ENCODE data around the gene ADPRH. TPM values are rescaled to one million over a fixed set of nuclear protein-coding genes. Genes with fewer than 3 reads are reported as not detected.

Gene ADPRH
- total RNA-seq, 2 experiments from 2014 or later: 0.36 TPM

- no peaks in the 10 kb centered on the region for H3K9me3 Mint-ChIP-seq
- no peaks in the 10 kb centered on the region for H3K36me3 ChIP-seq (ENCODE audit: insufficient read depth, low read length)
- ATAC-seq (ENCODE audit: poor library complexity) (no peak), DNase-seq (no peak)
- H3K4me1 Mint-ChIP-seq (ENCODE audit: low read depth): peaks cover 6% of the 10 kb centered on the region
- no peak overlapping the region for H3K27ac Mint-ChIP-seq
- ChIA-PET POLR2A (interaction anchor here (0.7 to 1.3 kb wide), 2 partner anchors 94 to 120 kb away, joined by 3 read pairs; partner anchors contain the start of gene TMEM39A), CTCF (no interaction called here)
- no peak overlapping the region for H3K4me3 ChIP-seq (ENCODE audit: low read length)
- no peak overlapping the region for H3K4me3 Mint-ChIP-seq
- peaks cover 18% of the 10 kb centered on the region for H3K4me1 ChIP-seq (ENCODE audit: insufficient read depth, low read length)
- no peaks in the 10 kb centered on the region for H3K27me3 Mint-ChIP-seq
- H3K27me3 ChIP-seq (ENCODE audit: control insufficient read depth in 1 of 2, insufficient read depth in 2 of 2, low read length in 2 of 2): no peaks in the 10 kb centered on the region
- no peak overlapping the region for H3K27ac ChIP-seq (ENCODE audit: low read depth in 1 of 2, low read length in 2 of 2)
- H3K36me3 Mint-ChIP-seq (ENCODE audit: low read depth): no peaks in the 10 kb centered on the region
- no peak for TF ChIP-seq CTCF (IDR thresholded peaks at IDR 0.05)
- intact Hi-C loops (cut with DNase I, micrococcal nuclease): loop anchor here (5.0 to 10.0 kb wide), 2 partner anchors 93 to 675 kb away; partner anchors contain the start of genes POGLUT1 (in 1 of the 2) and TMEM39A (in 1 of the 2)
- H3K9me3 ChIP-seq (ENCODE audit: control insufficient read depth in 1 of 2, insufficient read depth in 1 of 2, low read length in 2 of 2): no peaks in the 10 kb centered on the region
These were observed 22.0 kb upstream of the ADPRH start for GRCh38 chr3:119557192-119557876.

- no peak overlapping the region for H3K27ac Mint-ChIP-seq
- H3K9me3 ChIP-seq (ENCODE audit: control insufficient read depth in 1 of 2, insufficient read depth in 1 of 2, low read length in 2 of 2): no peaks in the 10 kb centered on the region
- intact Hi-C loops (cut with DNase I, micrococcal nuclease): loop anchor here (5.0 to 10.0 kb wide), 2 partner anchors 93 to 676 kb away; partner anchors contain the start of genes POGLUT1 (in 1 of the 2) and TMEM39A (in 1 of the 2)
- no peaks in the 10 kb centered on the region for H3K27me3 Mint-ChIP-seq
- POLR2A ChIA-PET: interaction anchor here (0.7 to 1.3 kb wide), 2 partner anchors 94 to 120 kb away, joined by 3 read pairs; partner anchors contain the start of gene TMEM39A
- H3K4me1 ChIP-seq (ENCODE audit: insufficient read depth, low read length): peaks cover 22% of the 10 kb centered on the region
- no peak overlapping the region for H3K27ac ChIP-seq (ENCODE audit: low read depth in 1 of 2, low read length in 2 of 2)
- H3K4me1 Mint-ChIP-seq (ENCODE audit: low read depth): peaks cover 6% of the 10 kb centered on the region
- H3K27me3 ChIP-seq (ENCODE audit: control insufficient read depth in 1 of 2, insufficient read depth in 2 of 2, low read length in 2 of 2): no peaks in the 10 kb centered on the region
- no peak overlapping the region for H3K4me3 Mint-ChIP-seq
- no peaks in the 10 kb centered on the region for H3K9me3 Mint-ChIP-seq
- ATAC-seq (ENCODE audit: poor library complexity) (no peak), DNase-seq (no peak)
- no peak for TF ChIP-seq CTCF (IDR thresholded peaks at IDR 0.05)
- H3K36me3 Mint-ChIP-seq (ENCODE audit: low read depth): no peaks in the 10 kb centered on the region
- CTCF ChIA-PET: no interaction called here
- H3K4me3 ChIP-seq (ENCODE audit: low read length): no peak overlapping the region
- no peaks in the 10 kb centered on the region for H3K36me3 ChIP-seq (ENCODE audit: insufficient read depth, low read length)
These were observed 21.4 kb upstream of the ADPRH start for GRCh38 chr3:119557877-119558269.

GRCh38 chr3:119558626-119559317 is 20.5 kb upstream of the ADPRH start:
- CTCF ChIA-PET: no interaction called here
- Mint-ChIP-seq H3K36me3 (ENCODE audit: low read depth) (no peaks in the 10 kb centered on the region), H3K4me1 (ENCODE audit: low read depth) (peaks cover 6% of the 10 kb centered on the region), H3K27me3 (no peaks in the 10 kb centered on the region), H3K9me3 (no peaks in the 10 kb centered on the region), H3K4me3 (no peak overlapping the region), H3K27ac (no peak overlapping the region)
- H3K36me3 ChIP-seq (ENCODE audit: insufficient read depth, low read length): no peaks in the 10 kb centered on the region
- no peak for TF ChIP-seq CTCF (IDR thresholded peaks at IDR 0.05)
- H3K9me3 ChIP-seq (ENCODE audit: control insufficient read depth in 1 of 2, insufficient read depth in 1 of 2, low read length in 2 of 2): no peaks in the 10 kb centered on the region
- DNase-seq (no peak), ATAC-seq (ENCODE audit: poor library complexity) (no peak)
- H3K27me3 ChIP-seq (ENCODE audit: control insufficient read depth in 1 of 2, insufficient read depth in 2 of 2, low read length in 2 of 2): no peaks in the 10 kb centered on the region
- POLR2A ChIA-PET: interaction anchor here (1.3 kb wide), 1 partner anchor 95 kb away, joined by 3 read pairs; the partner anchor contains the start of gene TMEM39A
- peak overlapping the region; percentile 24 for H3K4me3 ChIP-seq (ENCODE audit: low read length)
- intact Hi-C loops (cut with DNase I, micrococcal nuclease): loop anchor here (5.0 to 10.0 kb wide), 2 partner anchors 94 to 676 kb away; partner anchors contain the start of genes POGLUT1 (in 1 of the 2) and TMEM39A (in 1 of the 2)
- H3K4me1 ChIP-seq (ENCODE audit: insufficient read depth, low read length): peaks cover 22% of the 10 kb centered on the region
- H3K27ac ChIP-seq (ENCODE audit: low read depth in 1 of 2, low read length in 2 of 2): no peak overlapping the region
